ENCODE results near the gene ARID1B. TPM values are rescaled to one million over a fixed set of nuclear protein-coding genes. Genes with fewer than 3 reads are reported as not detected.

Gene ARID1B
- total and polyA plus RNA-seq, 10 donors: 17.7 to 223 (median 141) TPM

DNA sequence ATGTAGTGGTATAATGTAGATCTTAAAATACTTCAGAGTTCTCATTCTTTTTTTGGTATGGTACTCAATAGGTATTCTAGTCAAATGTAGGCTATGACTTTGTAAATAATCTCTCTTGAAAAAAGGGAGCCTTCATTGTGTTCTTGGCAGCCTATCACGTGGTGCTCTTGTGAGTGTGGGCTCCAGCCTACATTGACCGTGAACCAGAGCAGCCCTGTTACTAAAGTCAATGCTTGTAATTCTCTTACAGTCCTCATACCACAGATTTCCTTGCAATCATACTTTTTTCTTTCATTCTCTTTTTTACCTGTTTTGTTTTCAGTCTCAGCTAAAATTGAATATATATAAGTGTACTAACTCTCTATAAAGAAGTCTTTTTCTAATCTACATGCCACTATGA lies 31.1 kb downstream of the ARID1B start:
- intact Hi-C loops (cut with DNase I; ENCODE audit: low total_unique reads): no loop called here
- Histone ChIP-seq H3K4me1 (peaks cover 22 to 95% (median 66%) of the 10 kb centered on the region in 6 donors), H3K9me3 (peaks cover 0 to 7% (median 6%) of the 10 kb centered on the region in 8 donors), H3K27ac (peak overlapping the region in 3 of 8 donors; percentile 14 to 43 (median 15)), H3K36me3 (no peaks in the 10 kb centered on the region), H3K4me3 (no peak overlapping the region), H3K27me3 (replicated peaks in 1 of 7) (no peaks in the 10 kb centered on the region)
- TF ChIP-seq CTCF (IDR thresholded peaks at IDR 0.05 in 8 of 11, conservative IDR thresholded peaks at IDR 0.05 in 3 of 11) (no peak), POLR2A (IDR thresholded peaks at IDR 0.05) (no peak), POLR2AphosphoS5 (IDR thresholded peaks at IDR 0.05) (no peak)
- DNase-seq: no peak
- 33 to 43% (median 40%) methylated on average over 2 of the region's 2 CpGs for WGBS, 5 donors

- H3K4me1 ChIP-seq: peaks cover 26 to 96% (median 66%) of the 10 kb centered on the region in 6 donors
- WGBS, 5 donors: 39 to 45% (median 43%) methylated on average over 4 of the region's 4 CpGs
These were observed 31.9 kb downstream of the ARID1B start for GRCh38 chr6:156809034-156809433.

DNA sequence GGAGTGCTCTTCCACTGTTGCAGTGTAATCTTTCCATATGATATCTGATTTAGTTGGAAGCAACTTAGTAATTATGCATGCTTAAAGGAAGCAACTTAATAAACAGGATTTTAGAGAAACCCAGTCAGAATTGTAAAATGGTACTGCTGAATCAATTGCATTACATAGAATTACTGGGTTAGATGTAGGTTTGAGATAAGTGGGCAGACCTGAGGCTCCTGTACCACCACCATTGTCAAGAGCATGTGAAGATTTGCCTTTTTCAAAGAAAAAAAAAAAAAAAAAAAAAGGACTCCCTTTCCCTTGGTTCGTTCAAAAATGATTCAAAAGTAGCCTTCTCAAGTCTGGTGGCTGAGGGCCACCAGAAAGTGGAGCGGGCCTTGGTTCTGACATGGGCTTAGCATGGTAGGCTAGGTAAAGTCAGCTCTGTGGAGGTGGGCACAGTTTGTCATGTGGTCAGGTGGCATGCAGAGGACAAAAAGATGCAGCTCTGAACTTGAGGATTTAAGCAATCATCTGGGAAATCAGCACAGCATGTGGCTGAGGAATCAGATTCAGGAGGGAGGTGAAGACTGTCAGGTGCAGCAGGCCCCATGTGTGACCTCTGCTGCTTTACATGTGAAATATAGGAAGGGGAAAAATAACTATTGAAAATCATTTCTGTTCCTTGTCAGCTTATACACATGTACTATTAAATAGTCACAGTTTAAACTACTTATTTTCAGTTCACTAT lies 32.4 kb downstream of the ARID1B start:
- Histone ChIP-seq H3K4me1 (peaks cover 26 to 96% (median 71%) of the 10 kb centered on the region in 6 donors), H3K27ac (peak overlapping the region in 4 of 8 donors; percentile 15 to 43 (median 34)), H3K4me3 (no peak overlapping the region), H3K27me3 (replicated peaks in 1 of 7) (no peaks in the 10 kb centered on the region), H3K36me3 (peaks cover 0 to 4% (median 0%) of the 10 kb centered on the region in 6 donors), H3K9me3 (peaks cover 0 to 7% (median 6%) of the 10 kb centered on the region in 8 donors)
- intact Hi-C loops (cut with DNase I; ENCODE audit: low total_unique reads): no loop called here
- WGBS, 5 donors: 84 to 92% (median 85%) methylated on average over 2 of the region's 2 CpGs
- DNase-seq: no peak
- no peak for TF ChIP-seq POLR2A (IDR thresholded peaks at IDR 0.05)
- no peak for TF ChIP-seq CTCF (IDR thresholded peaks at IDR 0.05 in 8 of 11, conservative IDR thresholded peaks at IDR 0.05 in 3 of 11)
- TF ChIP-seq POLR2AphosphoS5 (IDR thresholded peaks at IDR 0.05): no peak

More at GRCh38 chr6:156809034-156809433, 31.9 kb downstream of the ARID1B start:
- Histone ChIP-seq H3K27ac (peak overlapping the region in 4 of 8 donors; percentile 15 to 43 (median 28)), H3K36me3 (peaks cover 0 to 4% (median 0%) of the 10 kb centered on the region in 6 donors), H3K9me3 (peaks cover 0 to 7% (median 6%) of the 10 kb centered on the region in 8 donors), H3K4me3 (no peak overlapping the region), H3K27me3 (replicated peaks in 1 of 7) (no peaks in the 10 kb centered on the region)
- intact Hi-C loops (cut with DNase I; ENCODE audit: low total_unique reads): no loop called here
- TF ChIP-seq POLR2AphosphoS5 (IDR thresholded peaks at IDR 0.05): peak in 1 of 3 donors; percentile 70
- no peak for TF ChIP-seq CTCF (IDR thresholded peaks at IDR 0.05 in 8 of 11, conservative IDR thresholded peaks at IDR 0.05 in 3 of 11)
- no peak for DNase-seq

DNA sequence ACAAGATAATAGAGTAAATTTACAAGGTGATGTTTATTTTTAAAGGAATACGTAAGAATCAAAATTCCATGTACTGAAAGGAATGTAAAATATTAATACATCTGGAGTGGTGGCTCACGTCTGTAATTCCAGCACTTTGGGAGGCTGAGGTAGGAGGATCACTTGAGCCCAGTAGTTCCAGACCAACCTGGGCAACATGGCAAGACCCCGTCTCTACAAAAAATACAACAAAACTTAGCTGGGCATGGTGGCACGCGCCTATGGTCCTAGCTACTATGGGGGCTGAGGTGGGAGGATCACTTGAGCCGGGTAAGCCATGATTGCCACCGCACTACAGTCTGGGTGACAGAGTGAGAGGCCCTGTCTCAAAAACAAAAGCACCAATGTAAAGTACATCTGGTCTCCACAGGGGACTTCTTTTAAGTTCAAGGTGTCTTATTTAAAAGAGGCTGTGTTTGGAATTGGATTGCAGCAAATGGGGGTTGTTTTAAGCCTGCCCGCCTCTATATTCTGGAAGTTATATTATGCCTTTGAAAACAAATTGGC lies 36.9 kb downstream of the ARID1B start:
- DNase-seq: no peak
- Histone ChIP-seq H3K4me3 (no peak overlapping the region), H3K27me3 (replicated peaks in 1 of 7) (no peaks in the 10 kb centered on the region), H3K36me3 (peaks cover 0 to 4% (median 0%) of the 10 kb centered on the region in 6 donors), H3K4me1 (peaks cover 30 to 96% (median 85%) of the 10 kb centered on the region in 6 donors), H3K27ac (no peak overlapping the region), H3K9me3 (peaks cover 0 to 7% (median 6%) of the 10 kb centered on the region in 8 donors)
- TF ChIP-seq POLR2AphosphoS5 (IDR thresholded peaks at IDR 0.05) (no peak), CTCF (IDR thresholded peaks at IDR 0.05 in 8 of 11, conservative IDR thresholded peaks at IDR 0.05 in 3 of 11) (no peak), POLR2A (IDR thresholded peaks at IDR 0.05) (no peak)
- intact Hi-C loops (cut with DNase I; ENCODE audit: low total_unique reads): no loop called here
- 84 to 98% (median 89%) methylated on average over 8 of the region's 8 CpGs for WGBS, 5 donors
